ENCODE measurements around the gene DHX34.
"Not testable (repeated sequence)": the region's sequence is repeated elsewhere in the genome, so short reads cannot be mapped to it uniquely, and the experiment has no call there.

The DHX34 gene

GRCh38 chr19:47377801-47378200 is 28.7 kb downstream of the DHX34 start:
- CTCF ChIA-PET, result interaction anchor here (0.6 to 1.6 kb wide), 6 partner anchors 9 to 29 kb away, joined by 3 to 6 read pairs (median 4); partner anchors contain the start of gene DHX34
- no peak for DNase-seq (ENCODE audit: extremely low spot score)
- no peak for TF ChIP-seq CTCF (IDR thresholded peaks at IDR 0.05; ENCODE audit: control extremely low read depth, extremely low read depth, low read depth, missing control alignments)
- POLR2A ChIA-PET, result no interaction called here

DNA sequence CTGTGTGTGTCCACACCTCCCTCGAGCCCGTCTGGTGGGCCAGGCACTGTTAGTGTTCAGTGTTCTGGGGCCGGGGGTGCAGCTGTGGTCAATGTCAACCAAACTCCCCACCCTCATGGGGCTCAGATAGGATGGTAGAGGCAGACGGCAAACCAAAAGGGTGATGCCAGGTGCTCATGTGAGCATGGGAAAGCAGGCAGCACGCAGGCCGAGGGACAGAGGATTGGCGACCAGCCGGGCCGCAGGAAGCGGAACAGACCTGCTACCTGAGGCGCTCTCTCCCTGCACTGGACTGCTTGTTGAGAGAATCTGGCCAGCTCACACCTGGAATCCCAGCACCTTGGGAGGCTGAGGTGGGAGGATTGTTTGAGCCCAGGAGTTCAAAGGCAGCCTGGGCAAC is 29.1 kb downstream of the DHX34 start:
- POLR2A ChIA-PET, result no interaction called here
- CTCF ChIA-PET, result interaction anchor here (0.6 to 1.6 kb wide), 6 partner anchors 8 to 29 kb away, joined by 3 to 6 read pairs (median 4); partner anchors contain the start of gene DHX34
- no peak for DNase-seq (ENCODE audit: extremely low spot score)

GRCh38 chr19:47379381-47379938 is 30.3 kb downstream of the DHX34 start:
- TF ChIP-seq CTCF (IDR thresholded peaks at IDR 0.05; ENCODE audit: control extremely low read depth, extremely low read depth, low read depth, missing control alignments), result no peak
- DNase-seq (ENCODE audit: extremely low spot score), result no peak
- ChIA-PET CTCF (interaction anchor here (1.1 kb wide), 1 partner anchor 12 kb away, joined by 3 read pairs; no protein-coding TSS in a partner anchor), POLR2A (no interaction called here)

More for the DNA sequence above, 29.1 kb downstream of the DHX34 start:
- no peak for TF ChIP-seq CTCF (IDR thresholded peaks at IDR 0.05; ENCODE audit: control extremely low read depth, extremely low read depth, low read depth, missing control alignments)

DNA sequence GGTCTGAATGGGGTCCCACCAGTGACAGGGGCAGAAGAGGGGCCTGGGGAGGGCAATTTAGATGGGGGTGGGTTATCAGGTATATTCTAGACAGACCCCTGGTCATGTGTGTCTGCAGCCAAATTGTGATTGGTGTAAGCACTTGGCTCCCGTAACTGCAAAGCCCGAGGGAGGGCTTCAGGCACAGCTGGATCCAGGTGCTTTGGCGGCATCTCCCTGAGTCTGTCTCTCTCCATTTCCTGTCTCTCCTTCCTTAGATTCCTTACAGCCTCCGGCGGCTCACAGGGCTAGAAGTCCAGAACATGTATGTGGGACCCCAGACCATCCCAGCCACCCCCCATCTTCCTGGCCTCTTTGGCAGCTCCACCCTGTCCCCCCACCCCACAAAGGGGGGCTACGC is 31.4 kb downstream of the DHX34 start:
- TF ChIP-seq CTCF (IDR thresholded peaks at IDR 0.05; ENCODE audit: control extremely low read depth, extremely low read depth, low read depth, missing control alignments), result no peak
- no peak for DNase-seq (ENCODE audit: extremely low spot score)
- CTCF ChIA-PET, result interaction anchor here (1.1 to 2.0 kb wide), 2 partner anchors 11 to 32 kb away, joined by 3 to 8 read pairs; partner anchors contain the start of gene DHX34
- POLR2A ChIA-PET, result no interaction called here

GRCh38 chr19:47381121-47381520 is 32.0 kb downstream of the DHX34 start:
- no peak for DNase-seq (ENCODE audit: extremely low spot score)
- CTCF ChIA-PET, result interaction anchor here (2.0 to 2.1 kb wide), 2 partner anchors 10 to 32 kb away, joined by 8 to 19 read pairs; partner anchors contain the start of gene DHX34
- POLR2A ChIA-PET, result no interaction called here
- TF ChIP-seq CTCF (IDR thresholded peaks at IDR 0.05; ENCODE audit: control extremely low read depth, extremely low read depth, low read depth, missing control alignments), result no peak

DNA sequence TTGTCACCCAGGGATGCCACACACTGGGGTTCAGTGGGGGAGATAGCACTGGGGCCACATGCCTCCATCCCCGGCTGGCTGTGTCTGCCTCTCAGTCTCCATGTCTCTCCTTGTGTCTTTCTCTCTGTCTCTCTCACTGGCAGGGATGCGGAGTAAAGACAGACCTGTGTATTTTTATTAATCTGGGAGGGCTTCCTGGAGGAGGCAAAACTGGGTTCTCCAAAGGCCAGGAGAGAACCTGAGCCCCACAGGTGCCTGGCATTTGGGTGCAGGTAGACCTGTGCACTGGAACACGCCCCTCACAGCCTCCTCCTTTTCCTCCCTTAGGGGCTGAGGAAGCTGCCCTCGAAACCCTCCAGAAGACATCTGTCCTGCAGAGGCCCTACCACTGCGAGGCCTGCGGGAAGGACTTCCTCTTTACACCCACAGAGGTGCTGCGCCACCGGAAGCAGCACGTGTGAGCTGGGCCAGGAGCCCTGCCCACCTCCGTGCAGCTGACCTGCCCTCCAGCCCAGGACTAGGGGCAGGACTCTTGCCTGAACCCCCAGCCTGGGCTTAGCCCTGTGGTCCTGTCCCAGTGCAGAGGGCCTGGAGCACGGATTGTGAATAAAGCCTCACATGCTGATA is 32.7 kb downstream of the DHX34 start:
- POLR2A ChIA-PET, result no interaction called here
- CTCF ChIA-PET, result interaction anchor here (0.8 to 2.1 kb wide), 3 partner anchors 9 to 46 kb away, joined by 3 to 19 read pairs (median 8); partner anchors contain the start of gene DHX34
- peak; percentile 46 for DNase-seq (ENCODE audit: extremely low spot score)
- no peak for TF ChIP-seq CTCF (IDR thresholded peaks at IDR 0.05; ENCODE audit: control extremely low read depth, extremely low read depth, low read depth, missing control alignments)

- POLR2A ChIA-PET; DNase-seq (ENCODE audit: extremely low spot score): not testable (repeated sequence)
- CTCF ChIA-PET, result interaction anchor here (1.1 to 1.3 kb wide), 2 partner anchors 35 to 99 kb away, joined by 3 to 5 read pairs; partner anchors contain the start of gene DHX34
Observed at GRCh38 chr19:47383890-47384289, 34.8 kb downstream of the DHX34 start.

DNA sequence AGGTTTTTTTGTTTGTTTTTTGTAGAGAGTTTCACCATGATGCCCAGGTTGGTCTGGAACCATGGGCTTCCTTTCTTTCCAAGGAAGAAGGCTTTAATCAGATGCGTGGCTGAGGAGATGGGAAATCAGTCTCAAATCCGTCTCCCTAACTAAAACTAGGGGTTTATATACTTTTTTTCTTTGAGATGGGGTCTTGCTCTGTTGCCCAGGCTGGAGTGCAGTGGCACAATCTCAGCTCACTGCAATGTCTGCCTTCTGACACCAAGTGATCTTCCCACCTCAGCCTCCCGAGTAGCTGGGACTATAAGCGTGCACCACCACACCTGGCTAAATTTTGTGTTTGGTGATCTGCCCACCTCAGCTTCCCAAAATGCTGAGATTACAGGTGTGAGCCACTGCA is 35.4 kb downstream of the DHX34 start:
- DNase-seq (ENCODE audit: extremely low spot score); POLR2A ChIA-PET: not testable (repeated sequence)
- CTCF ChIA-PET, result interaction anchor here (0.9 to 1.3 kb wide), 2 partner anchors 100 kb away, joined by 3 read pairs; no protein-coding TSS in a partner anchor

DNA sequence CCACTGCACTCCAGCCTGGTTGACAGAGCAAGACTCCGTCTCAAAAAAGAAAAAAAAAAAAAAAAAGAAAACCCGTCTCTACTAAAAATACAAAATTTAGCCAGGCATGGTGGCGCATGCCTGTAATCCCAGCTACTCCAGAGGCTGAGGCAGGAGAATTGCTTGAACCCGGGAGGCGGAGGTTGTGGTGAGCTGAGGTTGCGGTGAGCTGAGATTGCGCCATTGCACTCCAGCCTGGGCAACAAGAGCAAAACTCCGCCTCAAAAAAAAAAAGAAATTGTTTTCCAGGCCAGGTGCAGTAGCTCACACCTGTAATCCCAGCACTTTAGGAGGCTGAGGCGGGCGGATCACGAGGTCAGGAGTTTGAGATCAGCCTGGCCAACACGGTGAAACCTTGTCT is 37.5 kb downstream of the DHX34 start:
- CTCF ChIA-PET, result interaction anchor here (0.6 kb wide), 1 partner anchor 9 kb away, joined by 3 read pairs; no protein-coding TSS in a partner anchor

DNA sequence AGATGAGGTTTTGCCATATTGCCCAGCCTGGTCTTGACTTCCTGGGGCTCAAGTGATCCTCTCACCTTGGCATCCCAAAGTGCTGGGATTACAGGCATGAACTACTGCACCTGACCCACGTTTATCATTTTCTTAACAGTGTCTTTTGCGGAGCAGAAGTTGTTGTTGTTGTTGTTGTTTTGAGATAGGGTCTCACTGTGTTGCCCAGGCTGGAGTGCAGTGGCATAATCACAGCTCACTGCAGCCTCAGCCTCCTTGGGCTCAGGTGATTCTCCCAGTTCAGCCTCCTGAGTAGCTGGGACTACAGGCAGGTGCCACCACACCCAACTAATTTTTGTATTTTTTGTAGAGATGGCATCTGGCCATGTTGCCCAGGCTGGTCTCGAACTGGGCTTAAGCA is 38.5 kb downstream of the DHX34 start:
- CTCF ChIA-PET; POLR2A ChIA-PET; DNase-seq (ENCODE audit: extremely low spot score): not testable (repeated sequence)

More for the DNA sequence above, 37.5 kb downstream of the DHX34 start:
- POLR2A ChIA-PET, result interaction anchor here (0.6 kb wide), 1 partner anchor 1546 kb away, joined by 3 read pairs; no protein-coding TSS in a partner anchor
- DNase-seq (ENCODE audit: extremely low spot score), result not testable (repeated sequence)
